ENCODE results near the gene TRAPPC12. TPM values are rescaled to one million over a fixed set of nuclear protein-coding genes. Genes with fewer than 3 reads are reported as not detected.

The TRAPPC12 gene
- total RNA-seq, 4 donors from 2014 or later, result 90.2 to 248 (median 157) TPM

DNA sequence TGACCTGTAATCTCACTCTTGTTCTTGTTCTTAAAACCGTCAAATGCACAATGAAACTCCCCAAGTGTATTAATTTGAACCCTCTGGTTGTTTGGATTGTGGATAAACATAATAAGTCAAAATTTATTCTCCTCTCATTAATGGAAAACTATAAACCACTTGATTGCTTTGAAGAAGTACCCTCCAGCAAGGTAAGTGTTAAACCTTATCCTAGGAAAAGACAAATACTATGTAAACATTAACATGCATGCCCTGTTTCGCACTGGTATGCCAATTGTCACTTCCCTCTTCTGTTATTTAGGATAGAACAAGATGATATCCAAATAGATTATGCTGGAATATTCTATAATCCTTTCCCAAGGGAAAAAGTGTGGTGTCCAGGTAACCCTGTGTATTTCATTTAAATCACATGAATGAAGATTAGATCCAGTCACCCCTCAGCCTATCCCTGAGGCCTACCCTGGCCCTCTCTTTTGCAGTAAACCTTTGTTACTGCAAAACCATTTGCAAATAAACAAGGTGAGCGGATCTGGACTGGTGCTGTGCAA is 138.5 kb downstream of the TRAPPC12 start:
- DNase-seq (ENCODE audit: low spot score in 2 of 2), result no peak
- H3K4me3 ChIP-seq, result peak overlapping the region; percentile 81
- no peak for TF ChIP-seq EP300 (IDR thresholded peaks at IDR 0.05)
- no peak for TF ChIP-seq POLR2AphosphoS5 (IDR thresholded peaks at IDR 0.05)
- no peak for TF ChIP-seq CTCF (IDR thresholded peaks at IDR 0.05)
- no peak for TF ChIP-seq POLR2A (IDR thresholded peaks at IDR 0.05)
- no peaks in the 10 kb centered on the region for H3K9me3 ChIP-seq
- H3K27ac ChIP-seq, result peak overlapping the region; percentile 98
- 32% methylated on average over 3 of the region's 3 CpGs for WGBS
- H3K36me3 ChIP-seq, result peaks cover 15% of the 10 kb centered on the region
- H3K27me3 ChIP-seq, result no peaks in the 10 kb centered on the region
- H3K4me1 ChIP-seq, result peaks cover 26% of the 10 kb centered on the region

DNA sequence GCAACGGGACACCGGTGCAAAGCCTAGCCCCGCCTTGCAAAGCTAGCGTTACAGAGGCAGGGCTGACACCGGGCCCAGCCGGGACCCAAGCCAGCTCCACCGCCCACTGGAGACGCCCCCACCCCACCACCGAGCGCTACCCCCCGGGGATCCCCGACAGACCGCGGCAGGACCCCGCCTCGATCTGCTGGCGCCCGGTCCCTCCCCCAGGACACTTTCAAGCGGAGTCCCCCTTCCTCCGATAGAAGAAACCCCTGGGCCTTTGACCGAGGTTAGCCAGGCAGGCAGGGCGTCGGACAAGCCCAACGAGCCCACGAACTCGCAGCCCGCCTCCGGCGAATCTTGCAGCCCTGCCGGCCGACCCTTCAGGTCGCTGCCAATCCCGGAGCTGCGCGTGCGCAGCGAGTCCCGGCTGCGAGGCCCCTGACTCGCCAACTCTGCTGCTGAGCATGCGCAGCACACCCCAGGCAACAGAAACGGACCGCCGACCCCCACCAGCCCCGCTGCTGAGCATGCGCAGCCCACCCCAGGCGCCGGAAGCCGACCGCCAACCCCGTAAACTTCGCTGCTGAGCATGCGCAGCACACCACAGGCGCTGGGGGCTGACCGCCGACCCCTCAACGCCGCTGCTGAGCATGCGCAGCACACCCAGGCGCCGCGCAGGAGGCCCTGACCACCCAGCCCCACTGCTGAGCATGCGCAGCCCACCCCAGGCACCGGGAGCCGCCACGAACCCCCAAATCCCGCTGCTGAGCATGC is 139.2 kb downstream of the TRAPPC12 start:
- Histone ChIP-seq H3K27ac (peak overlapping the region; percentile 98), H3K4me3 (peak overlapping the region; percentile 81), H3K4me1 (peaks cover 31% of the 10 kb centered on the region), H3K9me3 (no peaks in the 10 kb centered on the region), H3K36me3 (peaks cover 8% of the 10 kb centered on the region), H3K27me3 (no peaks in the 10 kb centered on the region)
- peak; percentile 97 to 98 for DNase-seq (ENCODE audit: low spot score in 2 of 2)
- TF ChIP-seq POLR2A (IDR thresholded peaks at IDR 0.05) (peak in 1 of 2 donors; percentile 44), POLR2AphosphoS5 (IDR thresholded peaks at IDR 0.05) (peak in 1 of 3 donors; percentile 6), EP300 (IDR thresholded peaks at IDR 0.05) (no peak)
- 1% methylated on average over 27 of the region's 67 CpGs for WGBS

GRCh38 chr2:3519255-3520205 is 140.0 kb downstream of the TRAPPC12 start, which contains the start of gene ADI1:
Gene ADI1 (minus strand): TSS chr2:3519531. CDS start chr2:3519487, 44 bp downstream.
- H3K9me3 ChIP-seq, result no peaks in the 10 kb centered on the region
- peaks cover 7% of the 10 kb centered on the region for H3K36me3 ChIP-seq
- peaks cover 31% of the 10 kb centered on the region for H3K4me1 ChIP-seq
- no peaks in the 10 kb centered on the region for H3K27me3 ChIP-seq
- DNase-seq (ENCODE audit: low spot score in 2 of 2), result peak; percentile 91 to 93
- TF ChIP-seq CTCF (IDR thresholded peaks at IDR 0.05) (no peak), POLR2A (IDR thresholded peaks at IDR 0.05) (peak in 1 of 2 donors; percentile 62), POLR2AphosphoS5 (IDR thresholded peaks at IDR 0.05) (peak in 1 of 3 donors; percentile 63), EP300 (IDR thresholded peaks at IDR 0.05) (no peak)
- peak within 1 kb of the TSS; percentile 81 for H3K4me3 ChIP-seq
- WGBS, result 4% methylated on average over 27 of the region's 76 CpGs
- H3K27ac ChIP-seq, result peak within 1 kb of the TSS; percentile 98

GRCh38 chr2:3520591-3520990 is 141.1 kb downstream of the TRAPPC12 start:
- DNase-seq (ENCODE audit: low spot score in 2 of 2), result no peak
- Histone ChIP-seq H3K4me1 (peaks cover 31% of the 10 kb centered on the region), H3K36me3 (peaks cover 7% of the 10 kb centered on the region), H3K4me3 (no peak overlapping the region), H3K9me3 (no peaks in the 10 kb centered on the region), H3K27me3 (no peaks in the 10 kb centered on the region), H3K27ac (no peak overlapping the region)
- TF ChIP-seq POLR2A (IDR thresholded peaks at IDR 0.05), result no peak
- no peak for TF ChIP-seq CTCF (IDR thresholded peaks at IDR 0.05)
- no peak for TF ChIP-seq POLR2AphosphoS5 (IDR thresholded peaks at IDR 0.05)
- TF ChIP-seq EP300 (IDR thresholded peaks at IDR 0.05), result no peak
- WGBS, result 89% methylated on average over 6 of the region's 6 CpGs

- peak in 1 of 2 donors; percentile 78 for DNase-seq (ENCODE audit: low spot score in 2 of 2)
- no peak for TF ChIP-seq POLR2AphosphoS5 (IDR thresholded peaks at IDR 0.05)
- no peak for TF ChIP-seq EP300 (IDR thresholded peaks at IDR 0.05)
- no peak for TF ChIP-seq POLR2A (IDR thresholded peaks at IDR 0.05)
- no peak for TF ChIP-seq CTCF (IDR thresholded peaks at IDR 0.05)
- H3K4me1 ChIP-seq, result peaks cover 27% of the 10 kb centered on the region
- 58% methylated on average over 13 of the region's 13 CpGs for WGBS
- H3K4me3 ChIP-seq, result no peak overlapping the region
- H3K27ac ChIP-seq, result peak overlapping the region; percentile 11
- H3K9me3 ChIP-seq, result no peaks in the 10 kb centered on the region
- no peaks in the 10 kb centered on the region for H3K36me3 ChIP-seq
- no peaks in the 10 kb centered on the region for H3K27me3 ChIP-seq
Observed at GRCh38 chr2:3522961-3523421, 143.5 kb downstream of the TRAPPC12 start.
